Neural progenitor cell (in vitro differentiated cells): ENCODE measurements around the gene HPF1. TPM values are rescaled to one million over a fixed set of nuclear protein-coding genes. Genes with fewer than 3 reads are reported as not detected.

Source experiments
- DNase-seq: peaks from one replicate; pipeline ENCODE4 v3.0.0-alpha.2; 2016; ENCODE audit warnings: low spot score
- H2AFZ ChIP-seq: fragments of 200-600 bp; sonication (generic); replicated peaks from 2 replicates; pipeline ENCODE4 v1.6.1; 2016; ENCODE audit warnings: antibody characterized with exemption
- H3F3A ChIP-seq: fragments of 200-600 bp; sonication (generic); 2 replicates; pipeline ENCODE4 v1.6.1; 2016; ENCODE audit warnings: antibody characterized with exemption, low read depth
- H3K27ac ChIP-seq: fragments of 200-600 bp; sonication (generic); 2 replicates; pipeline ENCODE4 v1.5.1; 2016; ENCODE audit warnings: mild to moderate bottlenecking
- H3K27me3 ChIP-seq: fragments of 200-600 bp; sonication (generic); 2 replicates; pipeline ENCODE4 v1.6.1; 2016; ENCODE audit warnings: mild to moderate bottlenecking, moderate library complexity
- H3K36me3 ChIP-seq: fragments of 200-600 bp; sonication (generic); 2 replicates; pipeline ENCODE4 v1.5.1; 2016
- H3K4me1 ChIP-seq: fragments of 200-600 bp; sonication (generic); 2 replicates; pipeline ENCODE4 v1.6.1; 2016; ENCODE audit warnings: mixed run types
- H3K4me2 ChIP-seq: fragments of 200-600 bp; sonication (generic); 2 replicates; pipeline ENCODE4 v1.6.1; 2016
- H3K4me3 ChIP-seq: fragments of 200-600 bp; sonication (generic); 2 replicates; pipeline ENCODE4 v1.5.1; 2016
- H3K79me2 ChIP-seq: fragments of 200-600 bp; sonication (generic); 2 replicates; pipeline ENCODE4 v1.6.1; 2016; ENCODE audit warnings: low read depth
- H3K9ac ChIP-seq: fragments of 200-600 bp; sonication (generic); 2 replicates; pipeline ENCODE4 v1.6.1; 2016
- H3K9me3 ChIP-seq: fragments of 200-600 bp; sonication (generic); 2 replicates; pipeline ENCODE4 v1.5.1; 2016; ENCODE audit warnings: low read depth
- H4K20me1 ChIP-seq: fragments of 200-600 bp; sonication (generic); 2 replicates; pipeline ENCODE4 v1.6.1; 2016; ENCODE audit warnings: low read depth
- H3K27ac Mint-ChIP-seq: 3 replicates; pipeline ENCODE4 v1.8.0; 2021; ENCODE audit warnings: mixed read lengths
- H3K27me3 Mint-ChIP-seq: 2 replicates; pipeline ENCODE4 v1.8.0; 2022; ENCODE audit warnings: low read depth, mild to moderate bottlenecking, inconsistent platforms, moderate library complexity, mixed read lengths; ENCODE audit not compliant: insufficient read depth
- H3K36me3 Mint-ChIP-seq: 3 replicates; pipeline ENCODE4 v1.8.0; 2021; ENCODE audit warnings: mixed read lengths
- H3K4me1 Mint-ChIP-seq: 3 replicates; pipeline ENCODE4 v1.8.0; 2021; ENCODE audit warnings: mixed read lengths
- H3K4me3 Mint-ChIP-seq: 3 replicates; pipeline ENCODE4 v1.8.0; 2021; ENCODE audit warnings: mild to moderate bottlenecking, moderate library complexity, mixed read lengths
- H3K9me3 Mint-ChIP-seq: 3 replicates; pipeline ENCODE4 v1.8.0; 2020; ENCODE audit warnings: mixed read lengths
- CTCF ChIP-seq: fragments of 200-600 bp; sonication (generic); IDR thresholded peaks from 2 replicates; pipeline ENCODE4 v1.5.1; 2017; ENCODE audit warnings: antibody characterized with exemption, mild to moderate bottlenecking
- EZH2 ChIP-seq: fragments of 200-600 bp; sonication (generic); IDR thresholded peaks from 2 replicates; pipeline ENCODE4 v1.6.1; 2017; ENCODE audit warnings: antibody characterized with exemption, mild to moderate bottlenecking, moderate library complexity
- EZH2phosphoT487 ChIP-seq: fragments of 200-600 bp; sonication (generic); IDR thresholded peaks from 2 replicates; pipeline ENCODE4 v1.6.1; 2017; ENCODE audit warnings: antibody characterized with exemption
- total RNA-seq: library from RNA; depleted of rRNA; stranded (reverse); fragments of >200 nt; gene quantifications from 2 replicates; pipeline ENCODE4 v1.2.3, GENCODE V29; 2015; ENCODE audit warnings: low replicate concordance

The HPF1 gene
- total RNA-seq, 1 donor from 2014 or later, result 131 TPM

GRCh38 chr4:169698331-169698730, 59.4 kb downstream of the HPF1 start:
- H3K36me3 Mint-ChIP-seq, result peaks cover 40% of the 10 kb centered on the region
- H2AFZ ChIP-seq, result no peak overlapping the region
- no peak overlapping the region for H3K4me2 ChIP-seq
- H3K9me3 Mint-ChIP-seq, result peaks cover 13% of the 10 kb centered on the region
- no peak overlapping the region for H3K27ac ChIP-seq
- H3F3A ChIP-seq, result no peaks in the 10 kb centered on the region
- H3K36me3 ChIP-seq, result peaks cover 6% of the 10 kb centered on the region
- TF ChIP-seq EZH2 (no peak), EZH2phosphoT487 (no peak), CTCF (no peak)
- DNase-seq, result no peak
- no peak overlapping the region for H3K27ac Mint-ChIP-seq
- no peaks in the 10 kb centered on the region for H4K20me1 ChIP-seq
- H3K9me3 ChIP-seq, result no peaks in the 10 kb centered on the region
- no peaks in the 10 kb centered on the region for H3K79me2 ChIP-seq
- no peak overlapping the region for H3K4me3 ChIP-seq
- no peaks in the 10 kb centered on the region for H3K27me3 ChIP-seq
- no peak overlapping the region for H3K4me3 Mint-ChIP-seq
- H3K27me3 Mint-ChIP-seq, result no peaks in the 10 kb centered on the region
- no peaks in the 10 kb centered on the region for H3K4me1 ChIP-seq
- H3K4me1 Mint-ChIP-seq, result no peaks in the 10 kb centered on the region
- no peak overlapping the region for H3K9ac ChIP-seq

- peaks cover 5% of the 10 kb centered on the region for H3K36me3 ChIP-seq
- Mint-ChIP-seq H3K4me3 (no peak overlapping the region), H3K27ac (no peak overlapping the region), H3K27me3 (no peaks in the 10 kb centered on the region), H3K4me1 (no peaks in the 10 kb centered on the region), H3K36me3 (peaks cover 15% of the 10 kb centered on the region), H3K9me3 (no peaks in the 10 kb centered on the region)
- no peaks in the 10 kb centered on the region for H4K20me1 ChIP-seq
- H3F3A ChIP-seq, result no peaks in the 10 kb centered on the region
- no peaks in the 10 kb centered on the region for H3K4me1 ChIP-seq
- H3K27ac ChIP-seq, result no peak overlapping the region
- no peaks in the 10 kb centered on the region for H3K27me3 ChIP-seq
- H3K4me2 ChIP-seq, result no peak overlapping the region
- DNase-seq, result no peak
- no peak overlapping the region for H2AFZ ChIP-seq
- no peak overlapping the region for H3K9ac ChIP-seq
- no peaks in the 10 kb centered on the region for H3K9me3 ChIP-seq
- H3K4me3 ChIP-seq, result no peak overlapping the region
- no peaks in the 10 kb centered on the region for H3K79me2 ChIP-seq
- TF ChIP-seq EZH2phosphoT487 (no peak), CTCF (no peak), EZH2 (no peak)
Observed at GRCh38 chr4:169690787-169691186, 67.0 kb downstream of the HPF1 start.

GRCh38 chr4:169689681-169690080, 68.1 kb downstream of the HPF1 start:
- Histone ChIP-seq H3K36me3 (peaks cover 5% of the 10 kb centered on the region), H3K4me3 (no peak overlapping the region), H3F3A (no peaks in the 10 kb centered on the region), H2AFZ (no peak overlapping the region), H3K4me2 (no peak overlapping the region), H3K27me3 (no peaks in the 10 kb centered on the region), H3K27ac (no peak overlapping the region), H3K9me3 (no peaks in the 10 kb centered on the region), H3K79me2 (no peaks in the 10 kb centered on the region), H4K20me1 (no peaks in the 10 kb centered on the region), H3K9ac (no peak overlapping the region), H3K4me1 (no peaks in the 10 kb centered on the region)
- Mint-ChIP-seq H3K4me1 (no peaks in the 10 kb centered on the region), H3K4me3 (no peak overlapping the region), H3K36me3 (peaks cover 17% of the 10 kb centered on the region), H3K9me3 (no peaks in the 10 kb centered on the region), H3K27me3 (no peaks in the 10 kb centered on the region), H3K27ac (no peak overlapping the region)
- TF ChIP-seq EZH2 (no peak), EZH2phosphoT487 (no peak), CTCF (no peak)
- DNase-seq, result no peak
